Adrenal gland (tissue), 5 donors: ENCODE measurements around the gene SULT1A1.

Source experiments
- CTCF ChIP-seq, 6 experiments: fragments of 450-650 bp in 4 of 6; fragments of 200-600 bp in 2 of 6; sonication (generic) in 1 of 6; IDR thresholded peaks; 1 replicate in 5 of 6; 2 replicates in 1 of 6; pipeline versions ENCODE4 v1.5.1 to v1.8.0; 2016 to 2021; ENCODE audit warnings: antibody characterized with exemption in 6 of 6, mild to moderate bottlenecking in 2 of 6, moderate library complexity in 1 of 6
- POLR2A ChIP-seq, 2 donors: fragments of 450-650 bp; IDR thresholded peaks; one replicate each; pipeline ENCODE4 v1.6.1; 2017; ENCODE audit warnings: antibody characterized with exemption in 2 of 2, mild to moderate bottlenecking in 2 of 2, moderate library complexity in 1 of 2
- donor health status: DM: no; HTN: no; CAD: no.

DNA sequence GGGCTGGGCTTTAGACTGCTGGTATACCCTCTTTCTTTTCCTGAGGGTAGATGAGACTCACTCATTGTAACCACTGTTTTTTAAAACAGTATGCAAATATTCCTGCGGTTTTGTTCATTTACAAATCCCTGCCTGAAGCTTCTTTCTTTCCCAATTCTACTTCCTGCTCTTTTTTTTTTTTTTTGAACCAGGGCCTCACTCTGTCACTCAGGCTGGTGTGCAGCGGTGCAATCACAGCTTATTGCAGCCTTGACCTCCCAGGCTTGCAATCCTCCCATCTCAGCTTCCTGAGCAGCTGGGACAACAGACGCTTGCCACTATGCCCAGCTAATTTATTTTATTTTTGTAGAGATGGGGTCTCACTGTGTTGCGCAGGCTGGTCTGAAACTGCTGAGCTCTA is 8.0 kb upstream of the SULT1A1 start:
- TF ChIP-seq CTCF (IDR thresholded peaks at IDR 0.05) (no peak), POLR2A (IDR thresholded peaks at IDR 0.05) (no peak)
